AG04450 (cell line): ENCODE results near the gene TAX1BP1. TPM values are rescaled to one million over a fixed set of nuclear protein-coding genes. Genes with fewer than 3 reads are reported as not detected.

Source experiments
- CTCF ChIA-PET: fragments of 300-600, 350-600 bp; formaldehyde crosslinking; extraction: SDS; loops from one replicate; lab custom pipeline; 2022; ENCODE audit warnings: antibody characterized with exemption, inconsistent platforms; lab: Charles Lee
- POLR2A ChIA-PET: fragments of 350-600 bp; formaldehyde crosslinking; extraction: SDS; loops from one replicate; lab custom pipeline; 2021; ENCODE audit warnings: antibody characterized with exemption, inconsistent platforms; lab: Yijun Ruan, JAX
- DNase-seq: peaks from one replicate; pipeline ENCODE4 v3.0.0-alpha.2; 2011; ENCODE audit warnings: low read depth, low spot score
- H3K27ac ChIP-seq: one replicate; pipeline ENCODE4 v1.5.1; 2012; ENCODE audit warnings: low read depth, low read length, control low read depth
- H3K27me3 ChIP-seq: one replicate; pipeline ENCODE4 v1.6.0; 2012; ENCODE audit warnings: low read length; ENCODE audit not compliant: control insufficient read depth, insufficient read depth
- H3K4me3 ChIP-seq: 2 replicates; pipeline ENCODE4 v1.5.1; 2011; ENCODE audit warnings: mild to moderate bottlenecking, low read depth, low read length, control low read depth
- H3K9me3 ChIP-seq: 2 replicates; pipeline ENCODE4 v1.5.1; 2012; ENCODE audit warnings: low read length; ENCODE audit not compliant: control insufficient read depth, insufficient read depth
- polyA plus RNA-seq: library from polyadenylated mRNA; depleted of rRNA; stranded (reverse); fragments of >200 nt; gene quantifications from 2 replicates; pipeline ENCODE4 v1.2.3, GENCODE V29; 2011
- TF ChIP-seq, protein P1 (sequence below): IDR thresholded peaks from 2 replicates; pipeline ENCODE4 v1.5.1; 2011; ENCODE audit warnings: low read depth, low read length, control low read depth, inconsistent platforms

Gene TAX1BP1
- polyA plus RNA-seq, 1 experiment: 116 TPM

- Histone ChIP-seq H3K27ac (no peak overlapping the region), H3K4me3 (no peak overlapping the region), H3K9me3 (no peaks in the 10 kb centered on the region), H3K27me3 (no peaks in the 10 kb centered on the region)
- POLR2A ChIA-PET: no interaction called here
- CTCF ChIA-PET: no interaction called here
- DNase-seq: no peak
- TF ChIP-seq, protein P1, sequence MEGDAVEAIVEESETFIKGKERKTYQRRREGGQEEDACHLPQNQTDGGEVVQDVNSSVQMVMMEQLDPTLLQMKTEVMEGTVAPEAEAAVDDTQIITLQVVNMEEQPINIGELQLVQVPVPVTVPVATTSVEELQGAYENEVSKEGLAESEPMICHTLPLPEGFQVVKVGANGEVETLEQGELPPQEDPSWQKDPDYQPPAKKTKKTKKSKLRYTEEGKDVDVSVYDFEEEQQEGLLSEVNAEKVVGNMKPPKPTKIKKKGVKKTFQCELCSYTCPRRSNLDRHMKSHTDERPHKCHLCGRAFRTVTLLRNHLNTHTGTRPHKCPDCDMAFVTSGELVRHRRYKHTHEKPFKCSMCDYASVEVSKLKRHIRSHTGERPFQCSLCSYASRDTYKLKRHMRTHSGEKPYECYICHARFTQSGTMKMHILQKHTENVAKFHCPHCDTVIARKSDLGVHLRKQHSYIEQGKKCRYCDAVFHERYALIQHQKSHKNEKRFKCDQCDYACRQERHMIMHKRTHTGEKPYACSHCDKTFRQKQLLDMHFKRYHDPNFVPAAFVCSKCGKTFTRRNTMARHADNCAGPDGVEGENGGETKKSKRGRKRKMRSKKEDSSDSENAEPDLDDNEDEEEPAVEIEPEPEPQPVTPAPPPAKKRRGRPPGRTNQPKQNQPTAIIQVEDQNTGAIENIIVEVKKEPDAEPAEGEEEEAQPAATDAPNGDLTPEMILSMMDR: no peak
These were observed 16.9 kb upstream of the TAX1BP1 start for GRCh38 chr7:27723085-27723484.

- H3K4me3 ChIP-seq: no peak overlapping the region
- no peak for DNase-seq
- ChIA-PET POLR2A (no interaction called here), CTCF (no interaction called here)
- TF ChIP-seq, protein P1: no peak
- no peaks in the 10 kb centered on the region for H3K27me3 ChIP-seq
- no peak overlapping the region for H3K27ac ChIP-seq
- no peaks in the 10 kb centered on the region for H3K9me3 ChIP-seq
These were observed 12.9 kb upstream of the TAX1BP1 start for GRCh38 chr7:27727058-27727457.

- no peaks in the 10 kb centered on the region for H3K27me3 ChIP-seq
- POLR2A ChIA-PET: no interaction called here
- H3K4me3 ChIP-seq: no peak overlapping the region
- no peaks in the 10 kb centered on the region for H3K9me3 ChIP-seq
- CTCF ChIA-PET: interaction anchor here (1.0 kb wide), 1 partner anchor 19 kb away, joined by 3 read pairs; no protein-coding TSS in a partner anchor
- no peak for DNase-seq
- no peak overlapping the region for H3K27ac ChIP-seq
- TF ChIP-seq, protein P1: no peak
These were observed 9.8 kb upstream of the TAX1BP1 start for GRCh38 chr7:27730112-27730511.

DNA sequence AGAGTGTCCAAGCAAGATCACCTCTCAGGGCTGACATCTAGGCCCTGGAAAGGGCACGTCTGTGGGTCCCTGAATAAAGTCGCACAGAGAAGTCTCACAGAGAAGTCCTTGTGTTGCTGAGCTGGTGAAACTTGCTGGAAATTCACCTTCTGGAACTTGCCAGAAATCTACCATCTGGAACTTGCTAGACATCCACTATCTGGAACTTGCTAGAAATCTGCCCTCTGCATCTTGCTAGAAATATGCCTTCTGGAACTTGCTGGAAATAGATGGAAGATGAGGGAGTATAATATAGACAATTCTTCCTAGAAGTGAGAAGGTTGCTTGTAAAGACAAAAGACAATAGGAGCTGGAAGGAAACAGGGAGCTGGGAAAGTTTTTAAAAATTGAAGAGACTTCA, 5.4 kb upstream of the TAX1BP1 start:
- no peak for DNase-seq
- no peaks in the 10 kb centered on the region for H3K27me3 ChIP-seq
- no peak overlapping the region for H3K4me3 ChIP-seq
- ChIA-PET POLR2A (no interaction called here), CTCF (interaction anchor here (1.5 kb wide), 1 partner anchor 10 kb away, joined by 3 read pairs; no protein-coding TSS in a partner anchor)
- H3K9me3 ChIP-seq: no peaks in the 10 kb centered on the region
- no peak overlapping the region for H3K27ac ChIP-seq
- TF ChIP-seq, protein P1: no peak

GRCh38 chr7:27735165-27735564, 4.8 kb upstream of the TAX1BP1 start:
- Histone ChIP-seq H3K4me3 (no peak overlapping the region), H3K27ac (no peak overlapping the region), H3K27me3 (no peaks in the 10 kb centered on the region), H3K9me3 (peaks cover 1% of the 10 kb centered on the region; the same call in 1 of the 2 replicates)
- no peak for DNase-seq
- TF ChIP-seq, protein P1: no peak
- ChIA-PET POLR2A (no interaction called here), CTCF (interaction anchor here (1.5 to 1.6 kb wide), 2 partner anchors 10 to 11 kb away, joined by 3 to 5 read pairs; no protein-coding TSS in a partner anchor)
